GM19463 (cell line): Measurements from ENCODE around the gene ZNF808.
"Not testable (repeated sequence)": the region's sequence is repeated elsewhere in the genome, so short reads cannot be mapped to it uniquely, and the experiment has no call there.

Experiments used
- ATAC-seq: cut with Tn5 transposase; IDR thresholded peaks from one replicate; pipeline ENCODE4 v1.9.1; 2021; ENCODE audit warnings: mild to moderate bottlenecking, moderate library complexity; ENCODE audit not compliant: unreplicated experiment

ZNF808 gene

GRCh38 chr19:52527134-52527955 lies at the start of gene ZNF808:
Gene ZNF808 (plus strand): TSS chr19:52527668. CDS start chr19:52543285, 15,617 bp downstream.
- peak; percentile 88 for ATAC-seq

GRCh38 chr19:52484111-52484743 lies 43.2 kb upstream of the ZNF808 start:
- ATAC-seq: not testable (repeated sequence)

GRCh38 chr19:52485064-52485463 lies 42.4 kb upstream of the ZNF808 start:
- not testable (repeated sequence) for ATAC-seq

GRCh38 chr19:52485561-52486240 lies 41.8 kb upstream of the ZNF808 start:
- not testable (repeated sequence) for ATAC-seq

- no peak for ATAC-seq
Observed at GRCh38 chr19:52492201-52492993, 35.1 kb upstream of the ZNF808 start.

GRCh38 chr19:52492994-52493470 lies 34.4 kb upstream of the ZNF808 start:
- ATAC-seq: no peak

- ATAC-seq: no peak
Observed at GRCh38 chr19:52494518-52494917, 33.0 kb upstream of the ZNF808 start.

- no peak for ATAC-seq
Observed at GRCh38 chr19:52498571-52498970, 28.9 kb upstream of the ZNF808 start.

- ATAC-seq: not testable (repeated sequence)
Observed at GRCh38 chr19:52500474-52500873, 27.0 kb upstream of the ZNF808 start.

- ATAC-seq: not testable (repeated sequence)
Observed at GRCh38 chr19:52500991-52501390, 26.5 kb upstream of the ZNF808 start.

GRCh38 chr19:52507266-52507665 lies 20.2 kb upstream of the ZNF808 start:
- ATAC-seq: no peak

- ATAC-seq: no peak
Observed at GRCh38 chr19:52516191-52516590, 11.3 kb upstream of the ZNF808 start.

GRCh38 chr19:52518646-52519045 lies 8.8 kb upstream of the ZNF808 start:
- no peak for ATAC-seq

- ATAC-seq: not testable (repeated sequence)
Observed at GRCh38 chr19:52519175-52519574, 8.3 kb upstream of the ZNF808 start.

GRCh38 chr19:52520013-52520412 lies 7.5 kb upstream of the ZNF808 start:
- no peak for ATAC-seq

- no peak for ATAC-seq
Observed at GRCh38 chr19:52522551-52522950, 4.9 kb upstream of the ZNF808 start.

GRCh38 chr19:52524086-52524485 lies 3.4 kb upstream of the ZNF808 start:
- no peak for ATAC-seq

GRCh38 chr19:52527956-52528351 lies 486 bp downstream of the ZNF808 start:
- ATAC-seq: peak; percentile 3

- ATAC-seq: no peak
Observed at GRCh38 chr19:52532480-52532879, 5.0 kb downstream of the ZNF808 start.

- no peak for ATAC-seq
Observed at GRCh38 chr19:52533901-52534300, 6.4 kb downstream of the ZNF808 start.

GRCh38 chr19:52535385-52535770 lies 7.9 kb downstream of the ZNF808 start:
- not testable (repeated sequence) for ATAC-seq
